Fibroblast of lung (primary cell): ENCODE measurements around the gene CCNA2. TPM values are rescaled to one million over a fixed set of nuclear protein-coding genes. Genes with fewer than 3 reads are reported as not detected.

Experiments
- DNase-seq, 2 donors: peaks; one replicate each; pipeline versions ENCODE4 v3.0.0 to v3.0.0-alpha.2; 2010; ENCODE audit warnings: low read depth in 2 of 2
- H2AFZ ChIP-seq: 2 replicates; pipeline ENCODE4 v1.5.1; 2012; ENCODE audit warnings: low read length, control low read depth, inconsistent platforms
- H3K27ac ChIP-seq: 2 replicates; pipeline ENCODE4 v1.5.1; 2011; ENCODE audit warnings: low read length, control low read depth; ENCODE audit not compliant: insufficient read depth
- H3K27me3 ChIP-seq: 2 replicates; pipeline ENCODE4 v1.5.1; 2011; ENCODE audit warnings: mild to moderate bottlenecking, low read length; ENCODE audit not compliant: control insufficient read depth, insufficient read depth
- H3K36me3 ChIP-seq: 2 replicates; pipeline ENCODE4 v1.5.1; 2011; ENCODE audit warnings: low read length; ENCODE audit not compliant: control insufficient read depth, insufficient read depth
- H3K4me1 ChIP-seq: 2 replicates; pipeline ENCODE4 v1.5.1; 2011; ENCODE audit warnings: low read length; ENCODE audit not compliant: control insufficient read depth, insufficient read depth; ENCODE audit errors: extremely low read depth
- H3K4me2 ChIP-seq: 2 replicates; pipeline ENCODE4 v1.5.1; 2011; ENCODE audit warnings: low read length, control low read depth; ENCODE audit not compliant: insufficient read depth; ENCODE audit errors: extremely low read depth
- H3K4me3 ChIP-seq, 4 experiments: fragments of 200-600 bp in 1 of 4; sonication (generic) in 1 of 4; replicated peaks in 1 of 4; 2 replicates each; pipeline ENCODE4 v1.5.1; 2011 to 2016; ENCODE audit warnings: low read length in 4 of 4, low read depth in 3 of 4, mild to moderate bottlenecking in 3 of 4, control low read depth in 2 of 4, inconsistent platforms in 1 of 4, mixed read lengths in 1 of 4; ENCODE audit not compliant: insufficient read depth in 1 of 4; ENCODE audit errors: control extremely low read depth in 1 of 4
- H3K79me2 ChIP-seq: 2 replicates; pipeline ENCODE4 v1.5.1; 2012; ENCODE audit warnings: mild to moderate bottlenecking, low read length, inconsistent platforms; ENCODE audit not compliant: control insufficient read depth, insufficient read depth
- H3K9ac ChIP-seq: 2 replicates; pipeline ENCODE4 v1.5.1; 2011; ENCODE audit warnings: mild to moderate bottlenecking, low read length, control low read depth; ENCODE audit not compliant: insufficient read depth
- H3K9me3 ChIP-seq: 2 replicates; pipeline ENCODE4 v1.5.1; 2012; ENCODE audit warnings: low read depth, low read length; ENCODE audit not compliant: control insufficient read depth, insufficient read depth
- H4K20me1 ChIP-seq: 2 replicates; pipeline ENCODE4 v1.5.1; 2011; ENCODE audit warnings: low read length; ENCODE audit not compliant: control insufficient read depth, insufficient read depth; ENCODE audit errors: extremely low read depth
- CTCF ChIP-seq, 2 donors: IDR thresholded peaks in 1 of 2; conservative IDR thresholded peaks in 1 of 2; 1 replicate in 1 of 2; 2 replicates in 1 of 2; pipeline ENCODE4 v1.5.1; 2011 to 2012; ENCODE audit warnings: low read length in 2 of 2, control low read depth in 1 of 2, inconsistent platforms in 1 of 2, low read depth in 1 of 2, mild to moderate bottlenecking in 1 of 2
- EZH2 ChIP-seq: IDR thresholded peaks from 2 replicates; pipeline ENCODE4 v1.5.1; 2012; ENCODE audit warnings: low read length, control low read depth, mild to moderate bottlenecking; ENCODE audit errors: missing control alignments
- polyA plus RNA-seq, 2 donors: library from polyadenylated mRNA; depleted of rRNA in 1 of 2; stranded (reverse) in 1 of 2; unstranded in 1 of 2; fragments of >200 nt; gene quantifications; 2 replicates each; pipeline ENCODE4 v1.2.1, GENCODE V29; 2011 to 2012; ENCODE audit warnings: missing spikeins in 1 of 2
- total RNA-seq: library from RNA; depleted of rRNA; stranded (reverse); fragments of >200 nt; gene quantifications from 2 replicates; pipeline ENCODE4 v1.2.1, GENCODE V29; 2014

CCNA2 gene
- total and polyA plus RNA-seq, 2 donors (not counting 1 experiment from before 2014, with no cell fraction given) = 12.6 to 14.9 TPM

GRCh38 chr4:121791481-121791880, 32.2 kb downstream of the CCNA2 start:
- no peak overlapping the region for H3K4me2 ChIP-seq
- DNase-seq = peak; percentile 59 to 91
- no peak overlapping the region for H3K4me3 ChIP-seq
- H3K9ac ChIP-seq = no peak overlapping the region
- no peaks in the 10 kb centered on the region for H3K36me3 ChIP-seq
- H3K27me3 ChIP-seq = no peaks in the 10 kb centered on the region
- no peak for TF ChIP-seq EZH2
- TF ChIP-seq CTCF (conservative IDR thresholded peaks at IDR 0.05 in 1 of 2, IDR thresholded peaks at IDR 0.05 in 1 of 2; ENCODE audit: low read depth in 1 of 2, low read length in 2 of 2) = no peak
- no peaks in the 10 kb centered on the region for H4K20me1 ChIP-seq
- no peak overlapping the region for H3K27ac ChIP-seq
- no peaks in the 10 kb centered on the region for H3K9me3 ChIP-seq
- H2AFZ ChIP-seq = no peak overlapping the region
- peaks cover 11% of the 10 kb centered on the region for H3K4me1 ChIP-seq
- no peaks in the 10 kb centered on the region for H3K79me2 ChIP-seq

- Histone ChIP-seq H3K27ac (no peak overlapping the region), H3K79me2 (no peaks in the 10 kb centered on the region), H3K4me1 (peaks cover 11% of the 10 kb centered on the region), H3K9ac (no peak overlapping the region), H3K4me3 (no peak overlapping the region), H4K20me1 (no peaks in the 10 kb centered on the region), H3K9me3 (no peaks in the 10 kb centered on the region), H3K27me3 (no peaks in the 10 kb centered on the region), H3K36me3 (no peaks in the 10 kb centered on the region), H2AFZ (no peak overlapping the region), H3K4me2 (no peak overlapping the region)
- peak in 1 of 2 donors; percentile 34 for DNase-seq
- no peak for TF ChIP-seq EZH2
These were observed 32.7 kb downstream of the CCNA2 start for GRCh38 chr4:121790976-121791375.

- Histone ChIP-seq H3K4me3 (no peak overlapping the region), H3K36me3 (no peaks in the 10 kb centered on the region), H4K20me1 (no peaks in the 10 kb centered on the region), H3K27ac (no peak overlapping the region), H3K9me3 (no peaks in the 10 kb centered on the region), H2AFZ (no peak overlapping the region), H3K4me2 (no peak overlapping the region), H3K27me3 (no peaks in the 10 kb centered on the region), H3K4me1 (peaks cover 16% of the 10 kb centered on the region), H3K9ac (no peak overlapping the region), H3K79me2 (no peaks in the 10 kb centered on the region)
- DNase-seq = peak; percentile 66 to 89
- TF ChIP-seq EZH2 = no peak
- TF ChIP-seq CTCF (conservative IDR thresholded peaks at IDR 0.05 in 1 of 2, IDR thresholded peaks at IDR 0.05 in 1 of 2; ENCODE audit: low read depth in 1 of 2, low read length in 2 of 2) = no peak
These were observed 33.5 kb downstream of the CCNA2 start for GRCh38 chr4:121789960-121790829.
